Transverse colon (tissue), 4 donors: ENCODE data around the gene TNFRSF14. TPM values are rescaled to one million over a fixed set of nuclear protein-coding genes. Genes with fewer than 3 reads are reported as not detected.

Source experiments
- DNase-seq: peaks from one replicate; pipeline ENCODE4 v3.0.0-alpha.2; 2019
- H3K27ac ChIP-seq, 4 donors: fragments of 200-600 bp; sonication (generic); 2 replicates each; pipeline ENCODE4 v1.5.1; 2016 to 2018; ENCODE audit warnings: inconsistent platforms in 4 of 4
- H3K27me3 ChIP-seq: fragments of 200-600 bp; sonication (generic); 2 replicates; pipeline ENCODE4 v1.5.1; 2017; ENCODE audit warnings: inconsistent platforms
- H3K36me3 ChIP-seq, 4 donors: fragments of 200-600 bp; sonication (generic); 2 replicates each; pipeline ENCODE4 v1.5.1; 2017 to 2019; ENCODE audit warnings: inconsistent platforms in 4 of 4
- H3K4me1 ChIP-seq, 4 donors: fragments of 200-600 bp; sonication (generic); 2 replicates each; pipeline ENCODE4 v1.5.1; 2017 to 2020; ENCODE audit warnings: inconsistent platforms in 4 of 4
- H3K4me3 ChIP-seq, 4 donors: fragments of 200-600 bp; sonication (generic); 1 replicate in 1 of 4; 2 replicates in 3 of 4; pipeline versions ENCODE4 v1.5.1 to v1.6.1; 2017 to 2019; ENCODE audit warnings: inconsistent platforms in 4 of 4
- H3K9me3 ChIP-seq, 2 donors: fragments of 200-600 bp; sonication (generic); 2 replicates each; pipeline ENCODE4 v1.5.1; 2017 to 2019; ENCODE audit warnings: inconsistent platforms in 2 of 2
- EP300 ChIP-seq: sonication (generic); formaldehyde crosslinking; IDR thresholded peaks from one replicate; pipeline ENCODE4 v1.6.1; 2017; ENCODE audit warnings: antibody characterized with exemption, low read depth
- POLR2A ChIP-seq: fragments of 450-650 bp; IDR thresholded peaks from one replicate; pipeline ENCODE4 v1.6.1; 2016; ENCODE audit warnings: antibody characterized with exemption, mild to moderate bottlenecking, moderate library complexity
- POLR2AphosphoS5 ChIP-seq, 3 donors: sonication (generic); formaldehyde crosslinking; IDR thresholded peaks; one replicate each; pipeline ENCODE4 v1.6.1; 2016; ENCODE audit warnings: antibody characterized with exemption in 3 of 3
- WGBS, 2 donors: methylation state at CpG; one replicate each; pipeline ENCODE4 v1.1.5; 2018; ENCODE audit warnings: low coverage in 1 of 2; 5-methylcytosine and 5-hydroxymethylcytosine counted together
- in situ Hi-C, 4 donors: fragments of 200-750 bp; cut with MboI; loops; one replicate each; pipeline versions ENCODE4 v1.15.0 to v1.15.1; 2017; ENCODE audit warnings: low sequenced_read_pairs in 3 of 4, low pct_ligation_motif_present in 1 of 4, low pct_unique_long_range_greater_than_20kb in 1 of 4
- intact Hi-C: fragments of 100-400 bp; cut with DNase I; formaldehyde crosslinking; loops from one replicate; pipeline ENCODE4 v1.15.1; 2023; ENCODE audit warnings: low total_unique reads
- total RNA-seq, 4 donors: library from RNA; depleted of rRNA; stranded (reverse); fragments of >200 nt; gene quantifications; one replicate each; pipeline ENCODE4 v1.1.0, GENCODE V29; 2016
- TF ChIP-seq, protein P1 (sequence below), 5 experiments: fragments of 200-600 bp in 3 of 5; fragments of 450-650 bp in 2 of 5; sonication (generic) in 3 of 5; IDR thresholded peaks; 1 replicate in 2 of 5; 2 replicates in 3 of 5; pipeline ENCODE4 v1.5.1; 2016 to 2017; ENCODE audit warnings: antibody characterized with exemption in 5 of 5, inconsistent platforms in 3 of 5, mild to moderate bottlenecking in 2 of 5, moderate library complexity in 1 of 5

TNFRSF14 gene
- total RNA-seq, 4 donors from 2014 or later, result 178 to 758 (median 278) TPM

DNA sequence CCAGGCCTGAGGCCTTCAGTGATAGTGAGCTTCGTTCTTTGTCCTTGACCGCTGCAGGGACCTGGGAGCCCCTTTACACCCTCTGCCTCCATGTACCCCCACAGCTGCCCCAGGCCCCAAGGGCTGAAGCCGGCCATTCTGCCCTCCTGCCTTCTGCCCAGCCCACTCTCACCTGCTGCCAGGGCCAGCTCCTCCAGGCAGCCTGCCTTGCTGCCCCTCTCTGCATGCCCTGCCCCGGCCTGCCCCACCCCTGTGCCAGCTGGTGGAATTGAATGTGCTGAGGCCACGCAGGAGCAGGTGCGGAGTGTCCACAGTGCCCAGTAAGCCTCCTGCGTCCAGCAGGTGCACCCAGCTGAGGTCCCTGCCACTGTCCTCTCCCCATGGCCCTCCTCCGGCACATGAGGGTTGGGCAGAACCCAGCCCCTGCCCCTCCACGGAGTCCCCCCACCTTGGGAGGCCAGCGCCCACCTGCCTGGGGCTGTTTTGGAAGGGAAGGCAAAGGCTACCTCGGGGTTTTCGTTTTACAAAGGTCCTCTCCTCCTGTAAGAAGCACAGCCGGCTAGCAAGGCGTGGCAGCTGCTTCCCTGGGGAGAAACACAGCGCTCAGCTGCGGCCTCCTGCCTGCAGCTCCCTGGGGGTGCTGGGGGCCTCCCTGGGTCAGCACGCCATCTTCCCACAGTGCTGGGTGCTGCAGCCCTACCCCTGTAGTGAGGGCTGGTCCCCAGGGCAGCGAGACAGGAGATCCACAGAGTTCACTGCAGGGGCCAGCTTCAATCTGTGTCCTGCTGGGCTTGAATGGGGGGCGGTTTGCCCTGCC is 55.7 kb downstream of the TNFRSF14 start:
- H3K4me1 ChIP-seq, result peaks cover 0 to 8% (median 2%) of the 10 kb centered on the region in 4 donors
- no peak for TF ChIP-seq EP300
- TF ChIP-seq, protein P1, sequence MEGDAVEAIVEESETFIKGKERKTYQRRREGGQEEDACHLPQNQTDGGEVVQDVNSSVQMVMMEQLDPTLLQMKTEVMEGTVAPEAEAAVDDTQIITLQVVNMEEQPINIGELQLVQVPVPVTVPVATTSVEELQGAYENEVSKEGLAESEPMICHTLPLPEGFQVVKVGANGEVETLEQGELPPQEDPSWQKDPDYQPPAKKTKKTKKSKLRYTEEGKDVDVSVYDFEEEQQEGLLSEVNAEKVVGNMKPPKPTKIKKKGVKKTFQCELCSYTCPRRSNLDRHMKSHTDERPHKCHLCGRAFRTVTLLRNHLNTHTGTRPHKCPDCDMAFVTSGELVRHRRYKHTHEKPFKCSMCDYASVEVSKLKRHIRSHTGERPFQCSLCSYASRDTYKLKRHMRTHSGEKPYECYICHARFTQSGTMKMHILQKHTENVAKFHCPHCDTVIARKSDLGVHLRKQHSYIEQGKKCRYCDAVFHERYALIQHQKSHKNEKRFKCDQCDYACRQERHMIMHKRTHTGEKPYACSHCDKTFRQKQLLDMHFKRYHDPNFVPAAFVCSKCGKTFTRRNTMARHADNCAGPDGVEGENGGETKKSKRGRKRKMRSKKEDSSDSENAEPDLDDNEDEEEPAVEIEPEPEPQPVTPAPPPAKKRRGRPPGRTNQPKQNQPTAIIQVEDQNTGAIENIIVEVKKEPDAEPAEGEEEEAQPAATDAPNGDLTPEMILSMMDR (IDR thresholded peaks at IDR 0.05), result no peak
- TF ChIP-seq POLR2AphosphoS5 (IDR thresholded peaks at IDR 0.05), result no peak
- TF ChIP-seq POLR2A, result no peak
- no peak overlapping the region for H3K4me3 ChIP-seq
- H3K36me3 ChIP-seq, result no peaks in the 10 kb centered on the region
- no peak for DNase-seq
- peaks cover 3 to 6% of the 10 kb centered on the region in 2 donors for H3K9me3 ChIP-seq
- in situ Hi-C loops, result no loop called here
- no peak overlapping the region for H3K27ac ChIP-seq
- intact Hi-C loops, result no loop called here
- 74 to 100% methylated on average over 1 to 19 of the region's 19 CpGs for WGBS, 2 donors
- no peaks in the 10 kb centered on the region for H3K27me3 ChIP-seq

DNA sequence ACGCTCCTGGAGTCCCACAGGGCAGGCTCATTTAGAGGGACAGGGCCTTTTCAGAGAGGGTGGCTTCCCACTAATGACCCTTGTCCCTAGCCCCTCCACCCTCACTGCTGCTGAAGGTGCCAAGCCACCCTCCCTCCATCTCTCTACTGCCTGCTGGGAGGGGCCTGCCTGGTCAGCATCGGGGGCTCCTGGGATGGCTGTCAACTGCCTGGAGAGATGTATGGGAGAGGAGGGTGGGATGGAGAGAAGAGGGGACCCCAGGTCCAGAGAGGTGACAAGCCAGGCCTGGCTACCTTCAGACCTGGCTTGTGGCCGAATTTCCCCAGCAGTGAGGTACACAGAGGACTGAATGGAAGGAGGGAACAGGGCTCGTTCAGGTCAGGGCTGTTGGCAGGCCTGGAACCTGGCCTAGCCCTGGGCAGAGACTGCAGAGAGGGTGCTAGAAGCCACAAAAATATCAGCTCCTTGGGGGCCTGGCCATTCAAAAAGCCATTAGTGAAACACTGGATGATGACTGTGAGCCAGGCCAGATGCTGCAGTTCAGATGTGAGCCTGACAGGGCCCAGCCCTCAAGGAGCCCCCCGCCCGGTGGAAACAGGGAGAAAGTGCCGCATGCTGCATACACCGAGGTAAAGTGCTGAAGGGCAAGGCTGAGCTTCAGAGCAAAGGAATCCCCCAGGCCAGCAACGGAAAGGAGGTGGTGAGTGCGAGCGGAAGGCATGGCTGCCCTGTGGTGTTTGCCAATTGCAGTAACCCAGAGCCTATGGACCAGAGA is 56.6 kb downstream of the TNFRSF14 start:
- TF ChIP-seq, protein P1 (IDR thresholded peaks at IDR 0.05), result no peak
- TF ChIP-seq POLR2A (no peak), EP300 (no peak), POLR2AphosphoS5 (IDR thresholded peaks at IDR 0.05) (no peak)
- Histone ChIP-seq H3K27ac (no peak overlapping the region), H3K36me3 (no peaks in the 10 kb centered on the region), H3K4me3 (no peak overlapping the region), H3K27me3 (no peaks in the 10 kb centered on the region), H3K4me1 (peaks cover 0 to 8% (median 2%) of the 10 kb centered on the region in 4 donors), H3K9me3 (peaks cover 3 to 6% of the 10 kb centered on the region in 2 donors)
- in situ Hi-C loops (no loop called here), intact Hi-C loops (no loop called here)
- DNase-seq, result no peak
- WGBS, 2 donors, result 85% methylated on average over 11 of the region's 11 CpGs; no CpG with 5 or more reads in 1 of the 2 donors

Other genes starting within 250 kb of the TNFRSF14 start
- gene MORN1, start 164.8 kb upstream of the TNFRSF14 start, total RNA-seq, result 10 to 100 TPM in 3 of 4 donors, 1 to 10 TPM in 1; 3.0 to 34.0 (median 12.5) TPM
- 100 to 1,000 TPM in 3 of 4 donors, 10 to 100 TPM in 1; 36.2 to 129 (median 111) TPM for gene RER1, start 164.5 kb upstream of the TNFRSF14 start, total RNA-seq
- gene PEX10, start 143.8 kb upstream of the TNFRSF14 start, total RNA-seq, result 10 to 100 TPM; 16.9 to 28.8 (median 21.3) TPM
- 1 to 10 TPM in 3 of 4 donors, under 1 TPM in 1; 1.00 to 7.3 (median 4.6) TPM for gene PLCH2, start 80.1 kb upstream of the TNFRSF14 start, total RNA-seq
- gene PANK4, start 29.8 kb upstream of the TNFRSF14 start, total RNA-seq, result 10 to 100 TPM; 41.1 to 58.3 (median 47.3) TPM
- 1 to 10 TPM in 1 of 4 donors, under 1 TPM in 1, not detected in 2; 0.64 to 1.1 TPM for gene HES5, start 26.1 kb upstream of the TNFRSF14 start, total RNA-seq
- gene PRXL2B, start 30.4 kb downstream of the TNFRSF14 start, total RNA-seq, result 100 to 1,000 TPM in 1 of 4 donors, 10 to 100 TPM in 3; 33.7 to 101 (median 50.1) TPM
- 10 to 100 TPM in 3 of 4 donors, not detected in 1; 10.5 to 16.7 (median 12.4) TPM for gene MMEL1, start 76.6 kb downstream of the TNFRSF14 start, total RNA-seq
- 1 to 10 TPM in 2 of 4 donors, under 1 TPM in 2; 0.14 to 6.0 (median 0.75) TPM for gene TTC34, start 245.3 kb downstream of the TNFRSF14 start, total RNA-seq